HG02852 (cell line): ENCODE results near the gene EHD4.
A peak's percentile ranks its signal among the peaks of the same experiment; 100 is the strongest.

Experiments
- ATAC-seq: cut with Tn5 transposase; IDR thresholded peaks from one replicate; pipeline ENCODE4 v1.9.1; 2021; ENCODE audit warnings: mild to moderate bottlenecking, moderate library complexity; ENCODE audit not compliant: unreplicated experiment

EHD4 gene

DNA sequence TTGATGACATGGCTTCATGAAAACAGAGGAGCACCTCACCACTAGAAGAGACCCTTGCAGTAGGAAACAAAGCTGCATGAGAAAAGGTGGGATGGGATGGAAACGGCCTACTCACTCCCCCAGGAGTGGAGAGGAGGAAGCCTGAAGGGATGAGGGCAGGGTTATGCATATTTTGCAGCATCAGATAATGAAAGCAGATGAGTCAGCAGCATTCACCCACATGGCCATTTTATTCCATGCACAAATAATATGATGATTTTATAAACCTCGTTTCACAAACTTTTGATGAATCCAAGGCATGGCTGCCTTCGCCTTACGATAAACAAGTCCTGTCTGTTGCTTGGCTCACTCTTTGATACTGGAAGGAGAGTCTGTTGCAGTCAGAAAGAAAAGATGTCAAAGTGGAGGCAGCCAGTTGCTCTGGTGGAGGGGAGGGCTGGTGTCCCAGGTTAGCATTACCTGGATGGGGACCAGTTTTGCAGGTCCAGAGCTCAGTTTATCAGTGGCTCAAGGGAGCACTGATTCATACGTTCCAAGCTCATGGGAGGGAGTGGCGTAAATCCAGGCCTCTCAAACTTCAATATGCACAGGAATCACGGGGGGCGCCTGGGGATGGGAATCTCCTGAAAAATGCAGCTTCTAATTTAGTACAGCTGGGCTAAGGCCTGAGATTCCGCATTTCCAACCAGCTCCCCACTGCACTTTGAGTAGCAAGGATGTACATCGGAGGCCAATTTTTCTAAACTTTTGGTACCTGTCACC, 9.2 kb upstream of the EHD4 start:
- no peak for ATAC-seq

- ATAC-seq, result no peak
These were observed 8.4 kb upstream of the EHD4 start for GRCh38 chr15:41980654-41981323.

DNA sequence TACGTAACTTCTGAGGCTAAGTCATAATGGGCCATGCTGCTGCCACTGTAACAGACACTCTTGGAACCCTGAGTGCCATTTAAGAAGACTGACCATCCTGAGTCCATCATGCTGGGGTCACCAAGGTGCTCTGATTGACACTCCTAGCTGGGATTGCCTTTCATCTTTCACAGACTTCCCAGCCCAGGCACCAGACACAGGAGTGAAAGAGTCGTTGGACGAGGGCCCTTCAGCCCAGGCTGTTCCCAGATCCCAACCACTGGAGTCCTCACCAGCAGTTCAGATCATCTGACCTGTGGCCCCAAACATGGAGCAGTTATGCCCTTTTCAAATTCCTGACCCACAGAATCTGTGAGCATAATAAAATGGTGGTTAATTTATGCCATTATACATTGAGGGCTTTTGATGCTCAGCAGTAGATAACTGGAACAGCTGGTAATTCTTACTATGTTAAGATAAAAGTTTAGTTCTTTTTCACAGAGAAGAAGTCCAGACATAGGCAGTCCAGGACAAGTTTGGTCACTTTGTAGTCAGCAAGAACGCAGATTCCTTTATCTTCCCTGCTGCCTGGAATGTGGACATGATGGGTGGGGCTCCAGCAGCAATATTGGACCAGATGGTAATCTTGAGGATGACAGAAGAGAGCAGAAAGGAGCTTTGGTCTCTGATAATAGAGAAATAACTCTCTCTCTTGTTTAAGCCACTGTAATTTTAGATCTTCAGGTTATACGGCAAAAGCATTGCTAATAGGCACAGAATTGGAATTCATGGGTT, 7.3 kb upstream of the EHD4 start:
- no peak for ATAC-seq

DNA sequence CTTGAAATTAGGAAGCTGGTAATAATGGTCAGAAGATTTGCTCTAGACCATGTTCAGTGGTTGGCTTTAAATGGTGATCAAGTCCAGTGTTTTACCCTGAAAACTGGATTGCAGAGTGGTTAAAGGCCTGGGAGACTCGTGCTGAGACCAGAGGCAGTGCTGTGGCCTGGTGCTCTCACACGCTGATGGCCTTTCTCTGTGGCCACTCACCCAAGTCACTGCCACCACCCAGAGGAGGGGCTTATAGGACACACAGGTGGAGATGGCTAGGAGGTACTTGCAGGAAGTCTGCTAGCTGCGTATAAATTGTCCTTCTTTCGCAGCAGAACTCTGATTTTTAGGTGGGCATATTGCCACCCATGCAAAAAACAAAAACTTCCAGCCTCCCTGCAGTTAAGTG, 6.2 kb upstream of the EHD4 start:
- no peak for ATAC-seq

DNA sequence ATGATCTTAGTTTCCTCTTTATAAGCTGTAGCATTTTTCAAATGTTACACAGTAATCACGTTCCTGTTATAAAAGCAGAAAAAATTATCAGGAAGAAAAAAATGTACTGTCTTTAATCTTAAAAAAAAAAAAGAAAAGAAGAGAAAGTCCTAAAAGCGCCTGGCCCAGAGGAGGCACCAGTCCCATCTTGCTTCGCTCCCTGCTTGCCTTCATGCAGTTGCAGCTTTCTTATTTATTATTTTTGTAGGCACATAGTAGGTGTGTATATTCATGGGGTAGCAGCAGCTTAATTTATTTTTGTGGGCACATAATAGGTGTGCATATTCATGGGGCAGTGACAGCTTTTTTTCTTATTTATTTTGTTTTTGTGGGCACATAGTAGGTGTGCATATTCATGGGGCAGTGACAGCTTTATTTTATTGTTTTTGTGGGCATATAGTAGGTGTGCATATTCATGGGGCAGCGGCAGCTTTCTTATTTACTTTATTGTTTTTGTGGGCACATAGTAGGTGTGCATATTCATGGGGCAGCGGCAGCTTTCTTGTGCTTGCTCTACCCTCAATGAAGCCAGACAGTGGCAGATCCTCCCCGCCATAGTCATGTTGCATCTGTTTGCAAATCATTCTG, 5.5 kb upstream of the EHD4 start:
- ATAC-seq, result no peak

- no peak for ATAC-seq
These were observed 3.3 kb upstream of the EHD4 start for GRCh38 chr15:41975669-41976068.

- ATAC-seq, result no peak
These were observed 1.7 kb upstream of the EHD4 start for GRCh38 chr15:41974041-41974440.

DNA sequence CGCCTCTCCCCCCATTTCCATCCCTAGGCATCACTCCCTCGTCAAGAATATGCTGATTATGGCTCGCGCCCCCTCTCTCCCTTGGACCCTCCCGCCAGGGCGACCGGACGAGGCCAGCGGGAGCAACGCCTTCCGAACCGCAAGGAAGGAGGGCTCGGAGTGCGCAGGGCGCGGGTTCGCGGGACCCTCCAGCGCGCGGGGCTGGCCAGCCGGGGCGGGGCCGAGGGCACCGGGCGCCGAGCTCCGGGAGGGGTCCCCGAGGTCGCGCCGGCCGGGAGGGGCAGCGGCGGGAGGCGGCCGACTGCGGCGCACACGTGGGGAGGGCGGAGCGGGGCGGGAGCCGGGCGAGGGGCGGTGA, 483 bp downstream of the EHD4 start:
- peak; percentile 18 for ATAC-seq

GRCh38 chr15:41971089-41971894, 1.1 kb downstream of the EHD4 start:
- ATAC-seq, result peak; percentile 41

DNA sequence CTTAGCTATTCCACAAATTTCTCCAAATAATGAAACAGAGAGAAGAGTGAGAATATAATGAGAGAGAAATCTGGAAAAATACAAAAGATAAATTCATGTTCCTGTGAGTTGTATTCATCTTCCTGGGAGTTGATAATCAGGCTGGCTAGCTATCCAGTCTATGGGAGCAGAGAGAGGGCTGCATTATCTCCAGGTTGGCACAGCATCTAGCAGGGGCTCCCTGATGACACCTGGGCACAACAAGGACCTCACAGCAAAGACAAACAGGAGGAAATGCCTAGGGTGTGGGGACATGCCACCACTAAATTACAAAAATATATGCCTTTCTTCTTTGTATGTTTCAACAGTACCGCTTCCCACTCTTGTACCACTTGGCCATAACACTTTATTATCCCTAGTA, 1.9 kb downstream of the EHD4 start:
- no peak for ATAC-seq

GRCh38 chr15:41969851-41970431, 2.4 kb downstream of the EHD4 start:
- no peak for ATAC-seq

- no peak for ATAC-seq
These were observed 3.7 kb downstream of the EHD4 start for GRCh38 chr15:41968701-41969100.

GRCh38 chr15:41967506-41968206, 4.7 kb downstream of the EHD4 start:
- no peak for ATAC-seq

- ATAC-seq, result no peak
These were observed 5.4 kb downstream of the EHD4 start for GRCh38 chr15:41966920-41967465.

- no peak for ATAC-seq
These were observed 5.9 kb downstream of the EHD4 start for GRCh38 chr15:41966414-41966812.

- ATAC-seq, result no peak
These were observed 6.6 kb downstream of the EHD4 start for GRCh38 chr15:41965441-41966413.

GRCh38 chr15:41961595-41962202, 10.7 kb downstream of the EHD4 start:
- ATAC-seq, result no peak

DNA sequence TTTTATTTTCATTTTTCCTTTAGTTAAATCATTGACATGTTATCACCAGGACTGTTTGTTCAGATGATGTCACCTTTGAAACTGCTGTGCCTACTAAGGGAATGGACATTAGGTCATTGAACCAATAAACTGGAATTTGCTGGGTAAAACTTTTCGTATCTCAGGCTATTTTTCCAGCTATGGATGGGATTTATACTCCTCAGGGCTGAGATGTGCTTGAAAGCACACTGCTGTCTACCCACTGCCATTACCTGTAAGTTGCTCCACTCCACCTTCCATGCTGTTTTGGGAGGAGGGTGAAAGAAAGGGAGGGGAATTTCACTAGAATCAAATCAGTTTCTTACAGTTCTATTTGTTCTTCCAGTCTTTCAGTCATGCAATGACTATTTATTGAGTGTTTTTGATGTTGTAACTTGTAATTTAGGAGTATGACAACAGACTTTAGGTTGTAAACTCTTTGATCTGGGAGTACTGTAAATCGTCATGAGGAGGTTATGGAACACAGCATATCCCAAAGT, 11.3 kb downstream of the EHD4 start:
- ATAC-seq, result no peak
